KMS-11 (cell line): ENCODE results near the gene ZBED4.

ENCODE experiments used
- H2AFZ ChIP-seq: fragments of 200-600 bp; sonication (generic); 2 replicates; pipeline ENCODE4 v1.6.1; 2016; ENCODE audit warnings: antibody characterized with exemption, mixed run types, low read depth
- H3K27ac ChIP-seq: fragments of 200-600 bp; sonication (generic); 2 replicates; pipeline ENCODE4 v1.6.1; 2016; ENCODE audit warnings: mild to moderate bottlenecking, mixed run types
- H3K27me3 ChIP-seq: fragments of 200-600 bp; sonication (generic); 2 replicates; pipeline ENCODE4 v1.6.1; 2017; ENCODE audit warnings: mild to moderate bottlenecking, low read depth, mixed run types, moderate library complexity; ENCODE audit not compliant: insufficient read depth
- H3K36me3 ChIP-seq: fragments of 200-600 bp; sonication (generic); 2 replicates; pipeline ENCODE4 v1.6.1; 2017; ENCODE audit warnings: mild to moderate bottlenecking, mixed run types; ENCODE audit not compliant: insufficient read depth
- H3K4me1 ChIP-seq: fragments of 200-600 bp; sonication (generic); 2 replicates; pipeline ENCODE4 v1.6.1; 2016; ENCODE audit warnings: mild to moderate bottlenecking, low read depth, mixed run types; ENCODE audit not compliant: poor library complexity, severe bottlenecking
- H3K4me2 ChIP-seq: fragments of 200-600 bp; sonication (generic); 2 replicates; pipeline ENCODE4 v1.7.0; 2016; ENCODE audit warnings: mild to moderate bottlenecking, mixed run types
- H3K4me3 ChIP-seq: fragments of 200-600 bp; sonication (generic); IDR thresholded peaks from 2 replicates; pipeline ENCODE4 v1.6.1; 2017; ENCODE audit warnings: low read depth, low read length, mixed read lengths; ENCODE audit not compliant: insufficient read depth
- H3K79me2 ChIP-seq: fragments of 200-600 bp; sonication (generic); 2 replicates; pipeline ENCODE4 v1.6.1; 2016; ENCODE audit warnings: low read depth, mixed run types; ENCODE audit not compliant: insufficient read depth
- H3K9ac ChIP-seq: fragments of 200-600 bp; sonication (generic); 2 replicates; pipeline ENCODE4 v1.6.1; 2016; ENCODE audit warnings: mild to moderate bottlenecking, mixed run types
- H4K20me1 ChIP-seq: fragments of 200-600 bp; sonication (generic); 2 replicates; pipeline ENCODE4 v1.6.1; 2016; ENCODE audit warnings: mild to moderate bottlenecking, mixed run types; ENCODE audit not compliant: insufficient read depth
- CTCF ChIP-seq: fragments of 200-600 bp; sonication (generic); conservative IDR thresholded peaks from 2 replicates; pipeline ENCODE4 v1.6.1; 2017; ENCODE audit warnings: low read depth, mild to moderate bottlenecking, antibody characterized with exemption, low read length, moderate library complexity, mixed read lengths

ZBED4 gene

GRCh38 chr22:49869086-49869830, 15.6 kb downstream of the ZBED4 start:
- Histone ChIP-seq H4K20me1 (no peaks in the 10 kb centered on the region), H3K4me3 (no peak overlapping the region), H3K4me2 (no peak overlapping the region), H2AFZ (no peak overlapping the region), H3K9ac (no peak overlapping the region), H3K27ac (no peak overlapping the region), H3K36me3 (no peaks in the 10 kb centered on the region), H3K79me2 (peaks cover 48% of the 10 kb centered on the region), H3K4me1 (peaks cover 6% of the 10 kb centered on the region), H3K27me3 (no peaks in the 10 kb centered on the region)
- TF ChIP-seq CTCF: no peak

GRCh38 chr22:49869845-49870712, 16.4 kb downstream of the ZBED4 start:
- Histone ChIP-seq H3K79me2 (peaks cover 45% of the 10 kb centered on the region), H4K20me1 (no peaks in the 10 kb centered on the region), H3K9ac (no peak overlapping the region), H3K4me1 (peaks cover 6% of the 10 kb centered on the region), H3K4me3 (no peak overlapping the region), H2AFZ (no peak overlapping the region), H3K4me2 (no peak overlapping the region), H3K36me3 (no peaks in the 10 kb centered on the region), H3K27ac (no peak overlapping the region), H3K27me3 (no peaks in the 10 kb centered on the region)
- TF ChIP-seq CTCF: no peak

- Histone ChIP-seq H3K27ac (no peak overlapping the region), H3K4me1 (peaks cover 3% of the 10 kb centered on the region), H3K4me2 (no peak overlapping the region), H3K9ac (no peak overlapping the region), H3K79me2 (peaks cover 41% of the 10 kb centered on the region), H3K36me3 (no peaks in the 10 kb centered on the region), H4K20me1 (no peaks in the 10 kb centered on the region), H3K4me3 (no peak overlapping the region), H3K27me3 (no peaks in the 10 kb centered on the region), H2AFZ (no peak overlapping the region)
- no peak for TF ChIP-seq CTCF
Observed at GRCh38 chr22:49871482-49871881, 17.8 kb downstream of the ZBED4 start.

GRCh38 chr22:49872347-49872746, 18.7 kb downstream of the ZBED4 start:
- H3K27me3 ChIP-seq: no peaks in the 10 kb centered on the region
- TF ChIP-seq CTCF: no peak
- H3K4me2 ChIP-seq: no peak overlapping the region
- no peaks in the 10 kb centered on the region for H3K4me1 ChIP-seq
- peaks cover 36% of the 10 kb centered on the region for H3K79me2 ChIP-seq
- H3K36me3 ChIP-seq: no peaks in the 10 kb centered on the region
- no peaks in the 10 kb centered on the region for H4K20me1 ChIP-seq
- H2AFZ ChIP-seq: no peak overlapping the region
- no peak overlapping the region for H3K9ac ChIP-seq
- no peak overlapping the region for H3K27ac ChIP-seq
- no peak overlapping the region for H3K4me3 ChIP-seq
